BE2C (cell line): ENCODE measurements around the gene C14orf93.
A peak's percentile ranks its signal among the peaks of the same experiment; 100 is the strongest.
"Not testable (repeated sequence)": the region's sequence is repeated elsewhere in the genome, so short reads cannot be mapped to it uniquely, and the experiment has no call there.

Experiments
- DNase-seq: peaks from one replicate; pipeline ENCODE4 v3.0.0-alpha.2; 2020
- H3K27me3 ChIP-seq: fragments of 250-450 bp; sonication (Bioruptor Pico); 2 replicates; pipeline ENCODE4 v1.5.1; 2020; ENCODE audit warnings: mild to moderate bottlenecking
- H3K36me3 ChIP-seq: fragments of 250-450 bp; sonication (Bioruptor Pico); 2 replicates; pipeline ENCODE4 v1.5.1; 2020; ENCODE audit warnings: mild to moderate bottlenecking
- H3K4me1 ChIP-seq: fragments of 250-450 bp; sonication (Bioruptor Pico); 2 replicates; pipeline ENCODE4 v1.5.1; 2020
- H3K4me3 ChIP-seq: 2 replicates; pipeline ENCODE4 v1.5.1; 2011; ENCODE audit warnings: low read depth, low read length
- H3K9me3 ChIP-seq: fragments of 250-450 bp; sonication (Bioruptor Pico); 2 replicates; pipeline ENCODE4 v1.5.1; 2020
- CTCF ChIP-seq: IDR thresholded peaks from 2 replicates; pipeline ENCODE4 v1.5.1; 2012; ENCODE audit warnings: mild to moderate bottlenecking, low read depth, low read length

The C14orf93 gene

DNA sequence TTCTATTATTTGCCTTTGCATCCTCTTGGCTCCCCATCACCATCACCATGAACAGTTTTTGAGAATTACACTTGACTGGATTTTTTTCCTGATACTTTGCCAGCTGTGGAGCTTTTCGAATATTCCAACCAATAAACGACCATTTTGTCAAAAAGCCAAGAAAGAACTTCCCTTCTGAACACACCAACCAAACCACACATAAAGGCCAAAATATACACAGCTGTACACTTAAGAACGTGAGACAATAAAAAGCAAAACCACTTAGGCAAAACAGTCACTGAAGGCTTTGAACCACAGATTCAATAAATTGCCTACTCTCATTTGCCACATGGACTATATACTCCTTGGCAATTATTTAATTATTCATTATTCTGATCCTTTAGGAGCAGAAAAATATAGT lies 1.1 kb downstream of the C14orf93 start:
- H3K4me3 ChIP-seq = no peak overlapping the region

DNA sequence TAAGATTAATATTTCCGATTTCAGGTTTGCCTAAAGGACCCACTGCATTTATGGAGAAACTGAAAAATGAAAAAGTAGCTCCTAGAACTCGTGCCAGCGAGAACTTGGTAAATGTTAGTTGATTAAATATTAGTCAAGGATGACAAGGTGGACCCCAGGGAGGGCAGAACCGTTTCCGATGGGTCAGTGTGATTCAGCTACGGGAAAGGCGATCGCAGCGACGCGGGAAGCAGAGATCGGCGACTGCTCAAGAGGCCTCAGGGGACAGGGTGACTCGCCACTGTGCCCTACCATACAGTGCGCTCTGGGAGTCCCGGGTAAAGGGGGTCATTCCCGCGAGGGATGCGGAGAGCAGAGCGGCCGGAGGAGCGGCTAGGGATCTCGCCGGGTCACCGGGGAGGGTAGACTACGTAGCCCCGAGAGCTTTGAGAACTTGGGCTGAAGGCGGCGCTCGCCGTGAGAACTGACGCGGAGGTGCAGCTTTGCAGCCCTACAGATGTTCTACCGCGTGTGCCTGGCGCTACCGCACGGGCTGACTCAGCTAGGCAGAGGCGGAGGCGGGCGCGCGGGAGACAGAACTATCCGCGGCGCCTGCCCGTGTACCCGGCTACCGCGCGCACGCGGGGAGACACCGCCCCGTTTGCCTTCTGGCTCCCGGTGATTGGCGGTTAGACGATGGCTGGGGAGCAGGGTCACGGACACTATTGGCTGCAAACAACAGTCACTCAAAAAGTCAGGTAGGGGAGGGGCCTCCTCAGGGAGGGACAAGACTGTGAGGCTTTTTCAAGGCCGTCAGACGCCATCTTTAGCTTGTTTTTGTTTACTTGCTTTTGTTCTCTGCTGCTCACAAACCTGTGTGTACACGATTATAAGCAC lies 3.2 kb downstream of the C14orf93 start:
- DNase-seq = peak; percentile 97
- H3K9me3 ChIP-seq = no peaks in the 10 kb centered on the region; the same call in 1 of the 2 replicates
- peak overlapping the region; percentile 78 for H3K4me3 ChIP-seq
- H3K36me3 ChIP-seq = no peaks in the 10 kb centered on the region
- no peaks in the 10 kb centered on the region for H3K27me3 ChIP-seq
- H3K4me1 ChIP-seq = peaks cover 14% of the 10 kb centered on the region
- TF ChIP-seq CTCF = 0 out of 2 replicates have a peak, but pooled peaks have one; percentile 25

More for the DNA sequence above, 1.1 kb downstream of the C14orf93 start:
- no peaks in the 10 kb centered on the region for H3K36me3 ChIP-seq
- no peak for DNase-seq
- H3K4me1 ChIP-seq = peaks cover 23% of the 10 kb centered on the region
- TF ChIP-seq CTCF = no peak
- no peaks in the 10 kb centered on the region for H3K27me3 ChIP-seq
- H3K9me3 ChIP-seq = no peaks in the 10 kb centered on the region; the same call in 1 of the 2 replicates

DNA sequence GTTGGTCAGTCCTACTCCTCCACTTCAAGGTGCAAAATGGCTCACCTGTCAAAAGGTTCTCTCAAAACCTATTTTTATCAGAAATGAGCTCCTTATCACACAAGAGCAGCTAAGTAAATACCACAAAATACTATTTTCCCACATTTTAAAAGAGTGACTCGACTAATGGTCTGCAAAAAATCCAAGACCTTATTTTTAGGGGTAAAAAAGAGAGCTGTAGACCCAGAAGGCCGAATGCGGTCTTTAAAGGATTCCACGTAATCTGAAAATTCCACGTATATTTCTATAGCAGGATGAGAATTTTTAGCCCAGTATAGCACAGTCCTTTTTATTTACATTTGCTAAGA lies 3.8 kb downstream of the C14orf93 start:
- H3K4me3 ChIP-seq = peak overlapping the region; percentile 78
- H3K27me3 ChIP-seq = no peaks in the 10 kb centered on the region
- peaks cover 14% of the 10 kb centered on the region for H3K4me1 ChIP-seq
- no peaks in the 10 kb centered on the region for H3K36me3 ChIP-seq
- no peak for TF ChIP-seq CTCF
- DNase-seq = no peak
- no peaks in the 10 kb centered on the region; the same call in 1 of the 2 replicates for H3K9me3 ChIP-seq

GRCh38 chr14:23005451-23006187 lies 4.3 kb downstream of the C14orf93 start:
- H3K9me3 ChIP-seq = no peaks in the 10 kb centered on the region; the same call in 1 of the 2 replicates
- peak overlapping the region; percentile 78 for H3K4me3 ChIP-seq
- no peak for TF ChIP-seq CTCF
- no peak for DNase-seq
- no peaks in the 10 kb centered on the region for H3K27me3 ChIP-seq
- peaks cover 14% of the 10 kb centered on the region for H3K4me1 ChIP-seq
- no peaks in the 10 kb centered on the region for H3K36me3 ChIP-seq

- not testable (repeated sequence) for H3K4me3 ChIP-seq, H3K27me3 ChIP-seq, H3K9me3 ChIP-seq, H3K36me3 ChIP-seq, DNase-seq
- H3K4me1 ChIP-seq = peaks cover 11% of the 10 kb centered on the region
Measured at GRCh38 chr14:23004274-23004673, 5.7 kb downstream of the C14orf93 start.

- no peaks in the 10 kb centered on the region for H3K27me3 ChIP-seq
- H3K36me3 ChIP-seq = no peaks in the 10 kb centered on the region
- H3K4me3 ChIP-seq = no peak overlapping the region
- peaks cover 10% of the 10 kb centered on the region for H3K4me1 ChIP-seq
- no peak for DNase-seq
- no peaks in the 10 kb centered on the region; the same call in 1 of the 2 replicates for H3K9me3 ChIP-seq
- no peak for TF ChIP-seq CTCF
Measured at GRCh38 chr14:23002592-23002991, 7.4 kb downstream of the C14orf93 start.
